ENCODE results near the gene PTX4.

PTX4 gene

DNA sequence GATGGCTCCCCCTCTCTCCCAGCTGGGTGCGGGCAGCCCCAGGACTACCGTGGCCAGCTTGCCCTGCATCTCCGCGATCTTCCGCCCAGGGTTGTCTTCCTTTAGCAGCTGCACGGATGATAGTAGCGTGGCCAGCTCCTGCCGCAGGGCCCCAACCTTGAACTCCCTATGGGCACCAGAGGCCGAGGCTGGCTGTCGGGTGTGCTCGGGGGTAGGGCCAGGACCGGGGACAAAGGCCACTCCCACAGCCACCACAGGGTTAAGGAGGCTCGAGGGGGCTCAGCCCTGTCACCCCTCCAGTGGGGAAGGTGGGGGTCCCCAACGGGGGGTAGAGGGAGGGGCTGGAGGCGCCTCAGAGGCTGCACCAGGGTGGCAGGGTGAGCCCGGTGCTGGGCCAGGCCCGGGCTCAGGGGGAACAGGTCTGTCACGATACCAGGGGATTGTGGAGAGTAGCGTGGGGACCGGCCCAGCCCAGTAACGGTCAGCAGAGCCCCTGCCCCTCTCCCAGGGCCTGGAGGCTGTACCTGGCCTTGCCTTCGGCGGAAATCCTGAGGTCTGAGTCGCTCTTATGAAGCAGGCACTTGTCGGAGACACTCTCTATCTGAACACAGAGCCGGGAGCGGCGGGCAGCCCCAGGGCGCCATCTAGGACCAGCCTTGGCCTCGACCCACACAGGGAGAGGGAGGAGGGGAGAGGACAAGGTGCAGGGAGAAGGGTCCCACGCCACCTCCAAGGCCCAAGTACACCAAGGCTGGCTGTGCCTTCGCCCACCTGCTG, 52.6 kb downstream of the PTX4 start:
- Histone ChIP-seq H3K4me1 (ENCODE audit: insufficient read depth, low read length) (no peaks in the 10 kb centered on the region), H3K9me3 (ENCODE audit: insufficient read depth, low read length, severe bottlenecking) (no peaks in the 10 kb centered on the region), H3K9ac (ENCODE audit: low read depth, low read length) (no peak overlapping the region), H3K27me3 (ENCODE audit: insufficient read depth, low read length, poor library complexity) (no peaks in the 10 kb centered on the region), H3K79me2 (ENCODE audit: insufficient read depth, low read length) (no peaks in the 10 kb centered on the region), H2AFZ (ENCODE audit: low read depth, low read length) (no peak overlapping the region), H3K4me2 (ENCODE audit: insufficient read depth, low read length) (no peak overlapping the region), H4K20me1 (ENCODE audit: insufficient read depth, low read length) (no peaks in the 10 kb centered on the region), H3K36me3 (ENCODE audit: insufficient read depth, low read length) (no peaks in the 10 kb centered on the region), H3K27ac (ENCODE audit: low read length) (no peak overlapping the region), H3K4me3 (ENCODE audit: low read depth in 1 of 2, low read length in 2 of 2) (no peak overlapping the region)
- no peak for DNase-seq
- no peak for TF ChIP-seq EZH2 (IDR thresholded peaks at IDR 0.05; ENCODE audit: borderline replicate concordance, low read depth, low read length, severe bottlenecking)
- TF ChIP-seq CTCF (IDR thresholded peaks at IDR 0.05; ENCODE audit: borderline replicate concordance, extremely low read depth, low read length, poor library complexity, severe bottlenecking), result no peak
- ATAC-seq (ENCODE audit: insufficient read depth, low read depth), result no peak

Data from DND-41 (cell line).